Lower leg skin (tissue), 4 donors: ENCODE results near the gene PRKCZ. TPM values are rescaled to one million over a fixed set of nuclear protein-coding genes. Genes with fewer than 3 reads are reported as not detected.
A peak's percentile ranks its signal among the peaks of the same experiment; 100 is the strongest.

Source experiments
- DNase-seq, 2 donors: peaks; one replicate each; pipeline ENCODE4 v3.0.0-alpha.2; 2019; ENCODE audit warnings: low spot score in 2 of 2
- H3K4me3 ChIP-seq: fragments of 200-600 bp; sonication (generic); 2 replicates; pipeline ENCODE4 v1.5.1; 2017; ENCODE audit warnings: mild to moderate bottlenecking, low read depth; ENCODE audit not compliant: poor library complexity, severe bottlenecking
- POLR2A ChIP-seq, 2 donors: fragments of 450-650 bp; IDR thresholded peaks; one replicate each; pipeline ENCODE4 v1.6.1; 2016 to 2017; ENCODE audit warnings: antibody characterized with exemption in 2 of 2, mild to moderate bottlenecking in 1 of 2, moderate library complexity in 1 of 2
- WGBS, 2 donors: methylation state at CpG; one replicate each; pipeline ENCODE4 v1.1.5; 2018; 5-methylcytosine and 5-hydroxymethylcytosine counted together
- intact Hi-C: fragments of 100-400 bp; cut with DNase I; formaldehyde crosslinking; loops from one replicate; pipeline ENCODE4 v1.15.0; 2023; ENCODE audit warnings: low total_unique reads
- total RNA-seq, 4 donors: library from RNA; depleted of rRNA; stranded (reverse); fragments of >200 nt; gene quantifications; one replicate each; pipeline ENCODE4 v1.1.0, GENCODE V29; 2016
- TF ChIP-seq, protein P1 (sequence below), 3 donors: fragments of 450-650 bp; IDR thresholded peaks; one replicate each; pipeline ENCODE4 v1.5.1; 2016; ENCODE audit warnings: antibody characterized with exemption in 3 of 3, mild to moderate bottlenecking in 3 of 3, moderate library complexity in 2 of 3

The PRKCZ gene
- total RNA-seq, 4 donors from 2014 or later, result 25.9 to 32.2 (median 26.8) TPM

DNA sequence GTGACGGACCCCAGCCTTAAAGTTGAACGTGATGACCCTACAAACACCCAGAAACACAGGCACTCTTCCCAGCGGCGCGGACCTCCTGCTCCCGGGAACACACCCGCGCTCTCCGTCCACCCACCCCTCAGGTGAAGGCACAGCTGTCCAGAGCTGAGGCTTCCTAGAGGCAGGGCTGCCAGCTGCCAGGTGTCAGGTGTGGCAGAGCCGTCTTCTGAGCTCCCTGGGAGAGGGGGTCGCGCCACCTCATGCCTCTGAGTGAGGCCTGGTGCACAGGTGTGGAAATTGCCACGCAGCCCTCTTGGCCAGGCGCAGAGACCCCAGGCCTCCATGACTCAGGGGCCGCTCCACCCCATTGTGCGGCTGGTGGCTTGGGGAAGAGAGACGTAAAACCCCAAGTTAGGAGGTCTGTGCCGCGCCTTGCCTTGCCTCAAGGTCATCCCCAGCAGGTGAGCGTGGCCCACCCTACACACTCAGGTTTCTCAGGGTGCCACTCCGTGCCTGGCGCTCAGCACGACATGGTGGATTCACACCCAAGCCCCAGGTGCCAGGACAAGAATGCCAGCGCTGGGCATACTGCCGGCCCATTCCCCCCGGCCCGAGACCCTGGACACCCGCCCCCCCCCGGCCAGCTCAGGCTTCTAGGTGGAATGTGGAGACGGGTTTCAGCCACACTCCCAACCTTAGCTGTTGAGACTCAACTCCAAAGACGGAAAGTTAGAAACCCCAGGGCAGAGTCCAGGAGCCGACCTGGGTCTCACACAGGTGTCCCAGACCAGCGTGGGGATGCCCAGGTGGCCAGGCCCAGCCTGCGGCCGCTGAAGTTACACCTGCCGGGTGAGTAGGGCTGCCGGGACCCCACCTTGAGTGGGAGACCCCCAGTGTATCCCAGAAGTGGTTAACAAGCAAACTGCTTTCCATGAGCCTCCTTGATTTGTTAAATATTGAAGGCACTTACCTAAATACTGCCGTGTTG lies 136.0 kb downstream of the PRKCZ start:
- no peak for DNase-seq
- intact Hi-C loops, result no loop called here
- H3K4me3 ChIP-seq, result no peak overlapping the region
- TF ChIP-seq, protein P1, sequence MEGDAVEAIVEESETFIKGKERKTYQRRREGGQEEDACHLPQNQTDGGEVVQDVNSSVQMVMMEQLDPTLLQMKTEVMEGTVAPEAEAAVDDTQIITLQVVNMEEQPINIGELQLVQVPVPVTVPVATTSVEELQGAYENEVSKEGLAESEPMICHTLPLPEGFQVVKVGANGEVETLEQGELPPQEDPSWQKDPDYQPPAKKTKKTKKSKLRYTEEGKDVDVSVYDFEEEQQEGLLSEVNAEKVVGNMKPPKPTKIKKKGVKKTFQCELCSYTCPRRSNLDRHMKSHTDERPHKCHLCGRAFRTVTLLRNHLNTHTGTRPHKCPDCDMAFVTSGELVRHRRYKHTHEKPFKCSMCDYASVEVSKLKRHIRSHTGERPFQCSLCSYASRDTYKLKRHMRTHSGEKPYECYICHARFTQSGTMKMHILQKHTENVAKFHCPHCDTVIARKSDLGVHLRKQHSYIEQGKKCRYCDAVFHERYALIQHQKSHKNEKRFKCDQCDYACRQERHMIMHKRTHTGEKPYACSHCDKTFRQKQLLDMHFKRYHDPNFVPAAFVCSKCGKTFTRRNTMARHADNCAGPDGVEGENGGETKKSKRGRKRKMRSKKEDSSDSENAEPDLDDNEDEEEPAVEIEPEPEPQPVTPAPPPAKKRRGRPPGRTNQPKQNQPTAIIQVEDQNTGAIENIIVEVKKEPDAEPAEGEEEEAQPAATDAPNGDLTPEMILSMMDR (IDR thresholded peaks at IDR 0.05), result no peak
- TF ChIP-seq POLR2A (IDR thresholded peaks at IDR 0.05), result no peak
- 88 to 91% methylated on average over 30 to 32 of the region's 38 CpGs for WGBS, 2 donors

DNA sequence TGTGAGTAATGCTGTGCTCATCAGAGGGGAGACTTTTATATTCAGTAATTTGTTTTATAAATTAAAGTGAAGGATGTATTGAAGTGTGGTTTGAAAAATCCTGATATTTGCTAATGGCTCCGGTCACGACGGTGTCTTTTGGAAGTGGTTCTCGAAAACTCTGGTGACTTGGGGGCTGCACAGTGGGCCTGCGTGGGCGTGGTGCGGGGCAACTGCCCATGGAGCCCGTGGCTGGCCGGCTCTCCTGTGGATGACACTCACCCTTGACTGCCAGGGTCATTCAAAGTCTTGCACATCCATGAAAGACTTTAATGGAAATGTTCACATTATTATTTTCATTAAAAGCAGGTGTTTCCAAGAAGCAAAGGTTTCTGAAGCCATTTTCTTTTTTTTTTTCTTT lies 136.7 kb downstream of the PRKCZ start:
- TF ChIP-seq, protein P1 (IDR thresholded peaks at IDR 0.05), result no peak
- TF ChIP-seq POLR2A (IDR thresholded peaks at IDR 0.05), result no peak
- WGBS, 2 donors, result 85 to 87% methylated on average over 9 of the region's 9 CpGs

DNA sequence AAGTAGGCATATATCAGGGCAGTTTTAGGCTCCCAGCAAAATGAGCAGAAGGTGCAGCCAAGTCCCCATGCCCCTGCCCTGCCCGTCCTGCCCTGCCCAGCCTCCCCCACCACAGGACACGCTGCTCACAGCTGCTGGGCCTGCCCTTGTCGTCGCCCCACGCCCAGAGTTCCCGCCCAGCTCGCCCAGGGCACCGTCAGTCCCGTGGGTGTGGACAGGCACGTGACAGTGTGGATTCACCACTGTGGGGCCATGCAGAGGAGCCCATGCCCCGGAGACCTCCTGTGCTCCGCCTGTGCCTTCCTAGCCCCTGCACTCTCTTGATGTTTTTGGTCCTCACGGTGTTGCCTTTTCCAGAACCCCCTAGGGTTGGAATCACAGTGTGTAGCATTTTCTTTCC lies 137.4 kb downstream of the PRKCZ start:
- TF ChIP-seq, protein P1 (IDR thresholded peaks at IDR 0.05), result no peak
- no peak for TF ChIP-seq POLR2A (IDR thresholded peaks at IDR 0.05)
- DNase-seq, result no peak
- H3K4me3 ChIP-seq, result no peak overlapping the region
- 30 to 60% methylated on average over 6 to 13 of the region's 13 CpGs for WGBS, 2 donors
- intact Hi-C loops, result no loop called here

More for the DNA sequence above, 136.7 kb downstream of the PRKCZ start:
- intact Hi-C loops, result no loop called here
- DNase-seq, result no peak
- no peak overlapping the region for H3K4me3 ChIP-seq

DNA sequence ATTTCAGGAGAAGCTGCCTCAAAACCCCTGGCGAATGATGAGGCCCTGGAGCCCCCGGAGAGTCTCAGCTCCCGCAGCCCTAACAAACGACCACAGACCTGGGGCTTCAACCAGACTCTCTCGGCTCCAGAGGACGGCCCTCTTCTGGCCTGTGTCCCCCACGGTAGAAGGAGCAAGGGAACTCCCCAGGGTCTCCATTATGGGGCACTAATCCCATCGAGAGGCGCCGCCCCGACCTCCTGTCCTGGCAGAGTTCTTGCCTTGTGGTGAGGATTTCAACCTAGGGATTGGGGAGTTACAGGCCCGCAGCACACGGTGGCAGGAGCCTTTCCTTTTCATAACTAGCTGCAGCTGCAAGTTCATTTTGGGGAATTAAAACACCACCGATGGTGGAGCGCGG lies 138.1 kb downstream of the PRKCZ start:
- no peak for TF ChIP-seq POLR2A (IDR thresholded peaks at IDR 0.05)
- no peak for DNase-seq
- 88 to 94% methylated on average over 14 to 16 of the region's 16 CpGs for WGBS, 2 donors
- intact Hi-C loops, result no loop called here
- H3K4me3 ChIP-seq, result no peak overlapping the region

DNA sequence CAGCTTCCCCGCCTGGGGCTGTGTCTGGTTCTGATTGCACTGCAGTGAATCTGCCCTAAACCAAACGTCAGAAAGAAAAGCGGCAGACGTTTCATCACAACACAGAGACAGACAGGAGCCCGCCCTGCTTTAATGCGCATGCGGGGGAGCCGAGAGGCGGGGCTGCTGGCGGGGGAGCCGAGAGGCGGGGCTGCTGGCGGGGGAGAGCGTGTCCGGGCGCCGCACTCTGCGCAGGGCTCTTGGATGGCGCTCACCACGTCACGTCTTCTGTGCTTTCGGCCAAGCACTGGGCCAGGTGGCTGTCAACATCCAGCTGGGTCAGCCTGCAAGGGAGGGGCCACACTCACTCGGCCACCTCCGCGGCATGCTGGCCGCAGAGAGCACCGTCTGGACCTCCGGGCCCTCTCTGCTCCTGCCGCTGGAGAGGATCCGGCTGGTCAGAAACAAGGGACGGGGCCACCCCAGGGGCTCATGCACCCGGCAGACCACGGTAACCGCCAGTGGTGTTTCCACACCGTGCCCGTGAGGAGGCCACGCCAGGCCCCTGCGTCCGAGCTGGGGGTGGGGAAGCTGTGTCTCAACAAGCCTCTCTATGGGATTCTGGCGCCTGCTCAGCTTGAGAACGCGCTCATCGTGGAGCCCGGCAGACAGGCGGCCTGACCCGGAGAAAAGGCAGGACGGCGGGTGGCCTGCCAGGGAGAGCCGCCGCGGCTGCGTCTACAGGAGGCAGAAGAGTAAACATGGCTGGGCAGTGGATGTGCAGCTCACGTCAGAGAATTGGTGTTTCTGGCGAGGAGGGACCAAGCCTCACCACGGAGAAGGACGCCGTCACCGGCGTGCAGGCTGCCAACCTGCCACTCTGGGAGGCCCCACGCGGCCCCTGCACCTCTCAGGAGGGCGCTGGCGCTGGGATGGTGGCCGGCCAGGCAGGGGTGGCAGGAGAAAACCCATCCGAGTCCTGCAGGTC lies 139.5 kb downstream of the PRKCZ start:
- intact Hi-C loops, result loop anchor here (10.0 kb wide), 1 partner anchor 125 kb away; no protein-coding TSS in a partner anchor
- peak; percentile 92 to 99 for DNase-seq
- no peak for TF ChIP-seq POLR2A (IDR thresholded peaks at IDR 0.05)
- TF ChIP-seq, protein P1 (IDR thresholded peaks at IDR 0.05), result no peak
- 12 to 20% methylated on average over 45 to 52 of the region's 65 CpGs for WGBS, 2 donors
- peak overlapping the region; percentile 18 for H3K4me3 ChIP-seq
